GM13976 (cell line): ENCODE data around the gene ACTL7A.
"Not testable (repeated sequence)": the region's sequence is repeated elsewhere in the genome, so short reads cannot be mapped to it uniquely, and the experiment has no call there.

Experiments used
- DNase-seq: peaks from one replicate; pipeline ENCODE4 v3.0.0; 2012; ENCODE audit warnings: low spot score
- CTCF ChIP-seq: IDR thresholded peaks from 2 replicates; pipeline ENCODE4 v1.5.1; 2012; ENCODE audit warnings: borderline replicate concordance, mild to moderate bottlenecking; ENCODE audit not compliant: insufficient read depth; ENCODE audit errors: extremely low read depth, missing control alignments, control extremely low read depth
- in situ Hi-C: fragments of 300-500 bp; cut with MboI; formaldehyde crosslinking; loops from one replicate; pipeline ENCODE4 v1.12.0; 2022; ENCODE audit warnings: low sequenced_read_pairs, mixed read lengths, inconsistent platforms; ENCODE audit not compliant: unreplicated experiment

Gene ACTL7A

GRCh38 chr9:108845507-108845906, 16.6 kb upstream of the ACTL7A start:
- in situ Hi-C loops: no loop called here
- no peak for TF ChIP-seq CTCF

GRCh38 chr9:108845947-108846346, 16.1 kb upstream of the ACTL7A start:
- in situ Hi-C loops: no loop called here
- TF ChIP-seq CTCF: no peak
- no peak for DNase-seq

More at GRCh38 chr9:108845507-108845906, 16.6 kb upstream of the ACTL7A start:
- no peak for DNase-seq

- not testable (repeated sequence) for DNase-seq
Measured at GRCh38 chr9:108848296-108848695, 13.8 kb upstream of the ACTL7A start.

GRCh38 chr9:108850293-108850897, 11.7 kb upstream of the ACTL7A start:
- no peak for DNase-seq
- in situ Hi-C loops: no loop called here
- TF ChIP-seq CTCF: peak; percentile 30

More at GRCh38 chr9:108848296-108848695, 13.8 kb upstream of the ACTL7A start:
- in situ Hi-C loops: not testable (repeated sequence)

- no peak for DNase-seq
- in situ Hi-C loops: no loop called here
- no peak for TF ChIP-seq CTCF
Measured at GRCh38 chr9:108851138-108851537, 10.9 kb upstream of the ACTL7A start.

- DNase-seq: no peak
- in situ Hi-C loops: no loop called here
- TF ChIP-seq CTCF: no peak
Measured at GRCh38 chr9:108852079-108852478, 10.0 kb upstream of the ACTL7A start.

DNA sequence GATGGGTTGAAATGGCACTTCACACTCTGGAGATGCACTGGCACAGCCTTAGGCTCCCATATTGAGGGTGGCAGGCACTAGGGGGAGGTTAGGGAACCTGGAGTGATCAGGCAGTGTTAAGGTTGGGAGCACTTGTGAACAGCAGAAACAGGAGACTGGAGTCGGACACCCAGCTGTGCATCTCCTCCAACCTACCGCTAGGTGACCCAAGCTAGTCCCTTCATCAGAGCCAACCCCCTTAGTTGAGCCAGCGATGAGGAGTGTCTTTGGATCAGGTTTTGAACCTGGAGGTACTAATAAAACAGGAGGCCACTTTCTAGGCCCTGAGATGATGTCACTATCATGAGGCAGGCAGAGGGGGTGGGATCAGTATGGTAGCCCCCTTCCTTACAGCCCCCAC, 8.0 kb upstream of the ACTL7A start:
- in situ Hi-C loops: no loop called here
- no peak for TF ChIP-seq CTCF
- no peak for DNase-seq
